HG03354 (cell line): ENCODE data around the gene RNF123.

Source experiments
- ATAC-seq: cut with Tn5 transposase; IDR thresholded peaks from one replicate; pipeline ENCODE4 v1.9.1; 2021; ENCODE audit warnings: mild to moderate bottlenecking; ENCODE audit not compliant: unreplicated experiment, poor library complexity, severe bottlenecking

RNF123 gene

DNA sequence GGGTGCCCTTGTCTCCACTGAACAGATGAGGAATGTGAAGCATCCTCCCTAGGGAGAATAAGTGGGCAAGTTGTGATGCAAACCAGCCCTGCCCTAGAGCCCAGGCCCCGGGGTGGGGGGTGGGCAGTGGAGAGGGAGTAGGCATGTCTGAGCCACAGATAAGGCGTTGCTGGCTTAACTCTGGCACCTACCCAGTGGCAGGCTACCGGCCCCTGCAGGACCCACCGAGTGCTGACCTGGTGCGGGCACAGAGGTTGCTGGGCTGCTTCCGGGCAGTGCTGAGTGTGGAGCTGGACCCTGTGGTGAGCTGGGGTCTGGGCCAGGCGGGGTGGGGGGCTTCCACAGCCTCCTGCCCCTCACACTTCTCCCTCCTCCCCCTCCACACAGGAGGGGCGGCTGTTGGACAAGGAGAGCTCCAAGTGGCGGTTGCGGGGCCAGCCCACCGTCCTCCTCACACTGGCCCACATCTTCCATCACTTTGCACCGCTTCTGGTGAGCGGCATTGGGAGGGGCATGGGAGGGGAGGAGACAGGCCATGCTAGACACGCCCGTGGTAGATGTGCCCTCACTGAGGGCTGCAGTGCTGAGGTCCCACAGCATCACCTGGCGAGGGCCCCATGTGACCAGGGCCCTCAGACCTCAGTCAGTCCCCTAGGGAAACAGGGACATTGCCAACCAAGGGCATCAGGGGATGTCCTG, 10.1 kb downstream of the RNF123 start:
- no peak for ATAC-seq

DNA sequence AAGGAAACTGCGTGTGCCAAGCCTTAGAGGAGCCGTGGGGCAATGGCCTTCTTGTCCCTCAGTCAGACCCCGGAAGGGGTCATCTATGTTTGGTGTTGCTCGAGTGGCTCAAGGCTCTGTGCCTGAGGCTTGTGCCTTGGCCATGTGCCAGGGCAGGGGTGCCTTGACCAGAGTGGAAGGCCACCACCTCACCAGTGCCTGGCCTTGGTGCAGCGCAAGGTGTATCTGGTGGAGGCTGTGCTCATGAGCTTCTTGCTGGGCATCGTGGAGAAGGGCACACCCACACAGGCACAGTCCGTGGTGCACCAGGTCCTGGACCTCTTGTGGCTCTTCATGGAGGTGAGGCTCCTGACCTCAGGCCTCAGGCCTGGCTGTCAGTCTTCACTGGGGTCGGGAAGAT, 10.7 kb downstream of the RNF123 start:
- ATAC-seq: no peak

DNA sequence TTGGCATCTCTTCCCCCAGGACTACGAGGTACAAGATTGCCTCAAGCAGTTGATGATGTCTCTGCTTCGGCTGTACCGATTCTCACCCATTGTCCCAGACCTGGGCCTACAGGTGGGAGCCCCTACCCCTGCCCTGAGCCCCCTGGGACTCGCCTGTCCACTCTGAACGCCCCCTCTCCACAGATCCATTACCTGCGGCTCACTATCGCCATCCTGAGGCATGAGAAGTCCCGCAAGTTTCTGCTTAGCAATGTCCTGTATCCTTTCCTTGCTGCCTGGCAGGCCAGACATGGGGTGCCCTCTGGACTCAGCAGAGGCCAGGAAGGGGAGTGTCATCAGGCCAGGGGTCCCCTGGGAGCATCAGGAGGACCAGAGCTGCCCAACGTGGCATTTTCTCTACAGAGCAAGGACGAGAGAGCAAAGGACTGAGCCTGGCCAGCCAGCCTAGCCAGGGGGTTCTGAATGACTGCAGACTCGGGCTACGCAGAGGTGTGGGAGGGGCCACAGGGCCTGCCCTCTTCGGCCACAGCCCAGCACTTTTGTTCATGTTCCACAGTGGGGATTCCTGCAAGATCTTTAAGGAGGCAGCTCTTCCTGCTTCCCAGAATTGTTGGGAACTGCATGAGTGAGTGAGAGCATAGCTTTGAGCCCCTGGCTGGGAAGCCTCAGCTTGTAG, 11.2 kb downstream of the RNF123 start:
- no peak for ATAC-seq

DNA sequence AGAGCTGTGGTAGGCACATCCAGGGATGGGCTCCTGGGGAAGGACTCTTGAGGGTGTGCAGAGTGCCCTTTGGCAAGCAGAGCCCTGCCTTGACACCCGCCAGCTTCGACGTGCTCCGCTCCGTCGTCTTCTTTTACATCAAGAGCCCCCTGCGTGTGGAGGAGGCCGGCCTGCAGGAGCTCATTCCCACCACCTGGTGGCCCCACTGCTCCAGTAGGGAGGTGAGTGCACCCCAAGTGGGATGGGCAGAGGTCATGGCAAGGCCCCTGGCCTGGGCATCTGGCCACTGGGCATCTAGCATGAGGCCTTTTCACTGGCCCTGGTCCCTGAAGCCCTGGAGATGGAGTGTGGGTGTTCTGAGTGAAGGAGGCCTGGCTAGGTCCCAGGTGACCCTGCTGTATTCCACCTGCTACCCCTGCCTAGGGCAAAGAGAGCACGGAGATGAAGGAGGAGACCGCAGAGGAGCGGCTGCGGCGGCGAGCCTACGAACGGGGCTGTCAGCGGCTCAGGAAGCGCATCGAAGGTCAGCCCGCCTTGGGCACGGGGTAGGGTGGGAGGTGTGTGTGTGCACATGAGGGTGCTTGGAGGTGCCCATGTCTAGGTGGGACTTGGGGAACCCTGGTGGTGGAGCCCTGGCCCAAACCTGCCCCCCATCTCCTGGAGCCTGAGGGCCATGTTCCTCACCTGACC, 12.2 kb downstream of the RNF123 start:
- ATAC-seq: no peak

DNA sequence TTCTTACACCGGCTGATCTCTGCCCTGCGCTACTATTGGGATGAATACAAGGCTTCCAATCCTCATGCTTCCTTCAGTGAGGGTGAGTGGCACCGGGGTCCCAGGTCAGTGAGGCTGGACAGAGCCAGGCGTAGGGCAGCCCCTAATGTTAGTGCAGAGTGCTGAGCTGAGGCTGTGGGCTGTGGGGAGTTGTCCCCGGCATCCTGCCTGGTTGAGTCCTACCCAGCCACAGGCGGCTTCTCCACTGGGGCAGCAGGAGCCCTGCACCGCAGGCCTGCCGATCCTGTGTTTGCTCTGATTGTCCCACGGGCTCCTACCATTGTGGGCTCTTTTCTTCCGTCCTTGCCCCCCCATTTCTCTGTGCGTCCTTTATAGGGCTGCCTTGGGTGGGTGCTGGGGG, 13.3 kb downstream of the RNF123 start:
- no peak for ATAC-seq

DNA sequence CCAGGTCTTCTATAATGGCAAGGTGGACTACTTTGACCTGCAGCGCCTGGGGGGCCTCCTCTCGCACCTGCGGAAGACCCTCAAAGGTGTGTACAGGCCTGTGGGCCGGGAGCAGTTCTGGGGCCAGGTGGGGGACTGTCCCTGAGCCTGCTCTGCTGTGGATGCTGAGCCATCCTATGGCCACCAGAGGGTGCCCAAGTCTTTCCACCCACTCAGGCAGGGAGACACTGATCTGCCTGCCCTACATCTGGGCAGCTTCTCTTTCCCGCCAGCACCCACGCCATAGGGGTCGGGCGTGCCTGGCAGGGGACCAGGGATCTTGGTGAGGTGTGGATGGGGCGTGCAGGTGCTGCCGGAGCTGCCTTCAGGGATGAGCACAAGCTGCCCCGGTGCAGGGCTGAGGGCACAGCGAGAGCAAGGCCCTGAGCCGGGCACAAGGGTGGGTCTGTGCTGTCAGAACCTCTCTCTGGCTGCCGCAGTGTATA, 14.1 kb downstream of the RNF123 start:
- peak; percentile 67 for ATAC-seq

DNA sequence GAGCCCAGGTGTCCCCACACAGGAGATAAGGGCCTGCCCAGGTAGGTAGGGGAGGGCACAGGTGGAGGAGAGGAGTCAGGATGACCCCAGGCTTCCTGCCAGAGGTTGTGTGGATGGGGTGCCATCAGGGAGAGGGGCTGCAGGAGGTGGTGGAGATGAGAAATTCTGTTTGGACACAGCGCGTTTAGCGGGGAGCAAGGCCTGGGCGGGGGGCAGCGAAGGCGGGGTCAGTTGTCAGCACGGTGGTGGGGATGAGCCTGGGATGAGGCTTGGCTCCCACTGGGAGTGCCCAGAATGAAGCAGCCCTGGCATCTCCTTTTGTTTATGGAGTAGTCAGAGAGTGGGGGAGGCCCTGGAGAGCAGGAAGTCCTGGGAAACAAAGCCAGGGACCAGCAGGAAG, 14.6 kb downstream of the RNF123 start:
- no peak for ATAC-seq

DNA sequence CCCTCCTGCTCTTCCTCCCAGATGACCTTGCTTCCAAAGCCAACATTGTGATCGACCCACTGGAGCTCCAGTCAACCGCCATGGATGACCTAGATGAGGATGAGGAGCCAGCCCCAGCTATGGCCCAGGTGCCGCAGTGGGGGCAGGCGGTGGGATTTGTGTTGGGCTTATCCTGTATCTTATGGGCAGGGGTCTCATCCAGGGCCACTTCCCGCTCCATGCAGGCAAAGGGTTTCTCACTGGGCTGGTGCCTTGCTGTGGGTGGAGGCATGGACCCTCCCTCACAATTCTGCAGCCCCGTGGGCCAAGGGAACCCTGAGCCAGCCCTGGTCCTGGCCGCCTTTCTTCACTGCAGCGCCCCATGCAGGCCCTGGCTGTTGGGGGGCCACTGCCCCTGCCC, 15.3 kb downstream of the RNF123 start:
- ATAC-seq: no peak

DNA sequence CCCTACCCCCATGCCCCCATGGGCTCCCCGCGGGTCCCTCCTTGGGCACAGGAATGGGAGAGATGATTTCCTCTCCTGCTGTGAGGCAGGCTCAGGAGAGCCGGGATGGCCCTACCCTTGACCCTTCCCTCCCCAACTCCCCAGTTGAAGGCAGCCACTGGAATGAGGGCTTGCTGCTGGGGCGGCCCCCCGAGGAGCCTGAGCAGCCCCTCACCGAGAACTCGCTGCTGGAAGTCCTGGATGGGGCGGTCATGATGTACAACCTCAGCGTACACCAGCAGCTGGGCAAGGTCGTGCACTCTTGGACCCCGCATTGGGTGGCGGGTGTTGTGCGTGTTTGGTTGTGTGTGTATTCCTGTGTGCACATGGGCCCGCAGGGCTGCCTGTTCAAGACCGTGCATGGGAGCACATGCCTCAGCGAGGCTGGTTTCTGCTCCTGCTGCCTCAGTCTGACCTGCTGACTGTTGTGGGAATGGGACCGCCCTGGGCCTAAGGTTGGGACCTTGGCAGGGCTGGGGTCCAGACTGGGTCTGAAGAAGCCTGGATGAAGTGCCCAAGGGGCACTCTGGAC, 16.1 kb downstream of the RNF123 start:
- no peak for ATAC-seq

DNA sequence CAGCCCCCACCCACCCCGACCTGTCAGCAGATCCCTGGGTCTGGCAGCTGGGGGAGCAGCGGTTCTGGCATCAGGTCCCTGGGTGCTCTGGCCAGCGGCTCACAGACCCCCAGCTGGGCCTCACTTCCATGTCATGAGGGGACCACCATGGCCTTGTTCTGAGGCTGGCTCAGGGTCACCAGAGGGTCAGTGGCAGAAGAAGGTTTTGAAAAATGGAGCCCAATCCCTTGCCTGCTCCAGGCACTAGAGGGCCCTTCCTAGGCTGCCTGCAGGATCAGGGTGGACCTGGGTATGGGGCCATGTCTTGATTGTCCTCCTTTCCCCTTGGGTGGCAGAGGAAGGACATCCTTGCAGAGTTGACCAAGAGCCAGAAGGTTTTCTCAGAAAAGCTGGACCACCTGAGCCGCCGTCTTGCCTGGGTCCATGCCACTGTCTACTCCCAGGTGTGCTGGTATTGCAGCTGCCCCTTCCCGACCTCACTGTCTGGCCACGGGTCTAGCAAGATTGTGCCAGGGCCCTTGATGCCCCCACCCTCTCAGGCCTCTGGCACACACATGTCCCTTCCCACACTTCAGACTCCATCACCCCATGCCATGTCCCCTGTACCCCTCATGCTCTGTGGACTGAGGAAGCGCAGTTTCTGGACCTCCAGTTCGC, 17.2 kb downstream of the RNF123 start:
- no peak for ATAC-seq

DNA sequence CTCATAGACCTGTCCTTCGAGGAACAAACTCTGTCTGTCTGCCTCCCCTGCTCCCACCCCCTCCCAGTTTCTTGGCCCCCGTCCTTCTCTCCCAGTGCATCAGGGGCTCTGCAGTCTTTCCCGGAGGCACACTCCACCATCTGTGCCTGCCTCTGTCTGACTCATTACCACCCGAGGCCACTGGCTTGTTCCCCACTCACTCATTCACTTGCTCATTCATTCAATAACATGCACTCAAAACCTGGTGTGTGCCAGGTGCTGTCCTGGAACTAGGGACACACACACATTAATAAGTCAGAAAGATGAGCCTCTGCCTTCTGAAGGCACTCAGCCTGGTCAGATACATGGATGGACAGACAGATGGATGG, 17.7 kb downstream of the RNF123 start:
- no peak for ATAC-seq

DNA sequence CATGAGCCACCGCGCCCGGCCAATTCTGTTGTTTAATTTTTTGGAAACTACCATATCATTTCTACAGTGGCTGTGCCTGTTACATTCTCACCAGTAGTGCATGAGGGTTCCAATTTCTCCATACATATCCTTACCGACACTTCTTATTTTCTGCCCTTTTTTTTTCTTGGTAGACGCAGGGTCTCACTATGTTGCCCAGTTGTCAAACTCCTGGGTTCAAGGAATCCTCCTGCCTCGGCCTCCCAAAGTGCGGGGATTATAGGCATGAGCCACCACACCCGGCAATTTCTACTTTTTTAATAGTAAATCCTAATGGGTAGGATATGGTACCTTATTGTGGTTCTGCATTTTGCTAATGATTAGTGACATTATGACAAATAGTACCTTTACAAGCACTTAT, 20.5 kb downstream of the RNF123 start:
- ATAC-seq: no peak

DNA sequence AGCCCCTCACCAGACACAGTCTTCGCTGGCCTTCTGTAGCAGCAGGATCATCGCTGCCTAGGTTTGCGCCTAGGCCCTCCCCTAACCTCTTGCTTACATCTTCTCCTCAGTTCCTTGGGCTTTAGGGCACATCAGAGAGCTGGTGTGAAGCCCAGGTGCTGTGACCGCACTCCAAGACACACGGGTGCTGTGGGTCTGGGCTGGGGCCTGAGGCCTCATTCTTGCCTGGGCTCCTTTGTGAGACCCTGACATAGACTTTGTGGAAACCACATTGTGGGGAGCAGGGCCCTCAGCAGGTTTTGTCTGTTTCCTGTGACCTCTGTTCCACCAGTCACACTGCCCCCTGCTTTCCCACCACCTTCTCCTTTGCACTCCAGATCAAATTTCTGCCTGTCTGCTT, 22.1 kb downstream of the RNF123 start:
- no peak for ATAC-seq

DNA sequence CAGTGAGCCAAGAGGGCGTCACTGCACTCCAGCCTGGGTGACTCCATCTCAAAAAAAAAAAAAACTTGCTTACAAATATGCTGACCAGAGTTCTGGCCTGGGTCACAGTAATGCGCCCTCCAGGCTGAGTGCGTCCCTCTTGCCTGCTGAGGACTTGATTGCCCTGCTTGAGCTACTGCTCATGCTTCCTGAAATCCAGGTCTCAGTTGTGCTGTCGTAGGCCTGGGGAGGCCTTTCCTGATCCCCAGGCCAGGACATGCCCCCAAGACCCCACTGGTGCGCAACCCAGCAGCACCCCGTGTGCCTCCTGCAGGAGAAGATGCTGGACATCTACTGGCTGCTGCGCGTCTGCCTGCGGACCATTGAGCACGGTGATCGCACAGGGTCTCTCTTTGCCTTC, 22.8 kb downstream of the RNF123 start:
- ATAC-seq: no peak

DNA sequence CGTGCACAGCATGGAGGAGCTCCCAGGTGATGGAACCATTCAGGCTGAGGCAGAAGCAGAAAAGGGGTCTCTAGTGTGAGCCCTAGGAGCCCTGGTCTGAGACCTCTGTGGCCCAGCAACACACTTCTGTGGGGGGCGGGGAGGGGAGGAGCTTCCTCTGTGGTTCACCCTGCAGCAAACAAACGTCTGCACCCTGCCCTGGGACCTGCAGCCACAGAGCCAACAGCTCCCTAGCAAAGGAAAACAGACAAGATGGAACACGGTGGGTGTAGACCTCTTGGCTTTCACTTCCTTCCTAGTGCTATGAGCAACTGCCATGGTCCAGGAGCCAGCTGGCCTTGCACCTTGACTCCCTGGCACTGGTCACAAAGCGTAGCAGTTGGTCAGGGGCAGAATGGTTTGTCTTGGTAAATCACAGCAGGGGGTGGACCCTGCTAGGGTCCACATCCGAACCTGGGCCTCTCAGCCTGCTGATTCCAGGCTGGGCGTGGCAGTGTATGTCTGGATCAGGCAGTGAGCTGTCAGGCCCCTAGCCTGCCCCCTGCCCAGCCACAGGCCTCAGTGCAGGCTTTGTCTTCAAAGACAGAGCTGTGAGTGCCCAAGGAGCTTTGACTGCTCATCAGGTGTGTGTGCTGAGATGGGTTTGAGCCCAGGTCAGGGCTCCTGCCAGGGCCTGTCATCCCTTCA, 23.4 kb downstream of the RNF123 start:
- ATAC-seq: no peak

DNA sequence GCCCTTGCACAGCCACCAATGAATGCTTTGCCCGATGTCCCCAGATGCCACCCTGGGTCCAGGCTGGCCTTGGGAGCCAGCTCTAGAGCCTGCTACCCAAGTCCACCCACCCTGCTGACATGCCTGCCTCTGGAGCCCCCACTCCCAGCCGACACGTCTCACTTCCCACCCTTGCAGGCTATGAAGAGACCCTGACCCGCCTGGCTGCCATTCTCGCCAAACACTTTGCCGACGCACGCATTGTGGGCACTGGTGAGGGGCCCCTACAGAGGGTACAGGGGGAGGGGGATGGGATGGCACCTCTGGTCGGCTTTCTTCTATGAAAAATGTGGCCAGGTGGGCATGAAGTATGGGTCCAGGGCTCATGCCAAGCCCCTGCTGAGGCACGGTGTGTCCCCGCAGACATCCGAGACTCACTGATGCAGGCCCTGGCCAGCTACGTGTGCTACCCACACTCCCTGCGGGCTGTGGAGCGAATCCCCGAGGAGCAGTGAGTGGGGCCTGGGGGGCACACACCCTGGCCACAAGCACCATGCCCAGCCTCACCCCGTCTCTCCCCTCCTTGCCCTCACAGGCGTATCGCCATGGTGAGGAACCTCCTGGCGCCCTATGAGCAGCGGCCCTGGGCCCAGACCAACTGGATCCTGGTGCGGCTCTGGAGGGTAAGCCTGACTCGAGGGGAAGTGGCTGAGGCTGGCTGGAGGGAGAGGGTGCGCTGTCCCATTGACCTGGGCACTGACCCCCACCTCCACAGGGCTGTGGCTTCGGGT, 24.2 kb downstream of the RNF123 start:
- no peak for ATAC-seq

DNA sequence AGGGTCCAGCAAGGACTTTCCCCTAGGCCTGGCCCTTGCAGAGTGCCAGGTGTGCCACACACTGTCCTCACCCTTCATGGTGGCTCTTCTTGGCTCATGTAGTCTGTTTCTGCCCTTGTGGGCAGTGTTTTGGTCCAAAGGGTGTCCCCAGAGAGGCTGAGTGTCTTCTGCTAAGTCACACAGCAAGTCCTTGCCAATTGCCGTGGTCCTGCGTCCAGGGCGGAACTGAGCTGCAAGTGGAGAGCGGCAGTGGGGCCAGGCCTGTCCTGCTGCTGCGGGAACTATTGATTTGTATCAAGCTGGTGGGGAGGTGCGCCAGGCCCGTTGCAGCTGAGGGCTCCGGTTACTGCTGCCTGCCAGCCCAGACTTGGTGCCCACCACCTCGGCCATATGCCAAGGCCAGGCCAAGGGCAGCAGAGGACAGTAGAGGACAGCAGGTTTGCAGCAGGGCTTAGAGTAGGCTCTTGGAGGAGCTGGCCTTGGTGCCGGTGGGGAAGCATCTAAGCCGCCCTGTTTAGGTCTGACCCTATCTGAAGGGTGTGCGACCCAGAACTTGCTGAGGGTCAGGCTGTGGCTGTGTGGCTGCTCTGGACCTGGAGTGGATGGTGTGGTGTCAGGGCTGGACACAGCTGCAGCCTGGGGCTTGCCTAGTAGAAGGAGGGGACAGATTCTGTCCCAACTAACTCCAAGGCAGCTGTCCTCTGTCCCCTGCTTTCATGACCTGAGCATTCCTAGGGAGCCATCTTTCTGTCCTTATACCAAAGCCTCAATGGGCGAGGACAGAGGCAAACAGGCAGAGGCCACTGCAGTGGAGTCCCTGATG, 25.6 kb downstream of the RNF123 start:
- ATAC-seq: no peak

DNA sequence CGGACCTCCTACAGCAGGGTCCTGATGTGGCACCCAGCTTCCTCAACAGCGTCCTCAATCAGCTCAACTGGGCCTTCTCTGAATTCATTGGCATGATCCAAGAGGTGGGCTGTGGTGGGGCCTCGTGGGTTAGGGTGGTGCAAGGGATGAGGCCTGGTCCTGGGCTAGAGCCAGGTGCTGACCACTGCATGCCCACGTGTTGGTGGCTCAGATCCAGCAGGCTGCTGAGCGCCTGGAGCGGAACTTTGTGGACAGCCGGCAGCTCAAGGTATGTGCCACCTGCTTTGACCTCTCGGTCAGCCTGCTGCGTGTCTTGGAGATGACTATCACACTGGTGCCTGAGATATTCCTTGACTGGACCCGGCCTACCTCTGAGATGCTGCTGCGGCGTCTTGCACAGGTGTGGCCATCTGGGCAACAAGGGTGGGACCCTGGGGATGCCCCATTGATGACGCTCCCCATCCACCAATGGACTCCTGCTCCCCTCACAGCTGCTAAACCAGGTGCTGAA, 26.3 kb downstream of the RNF123 start:
- no peak for ATAC-seq
